ENCODE results near the gene PET100.

The PET100 gene

GRCh38 chr19:7678971-7679751, 49.6 kb downstream of the PET100 start:
- DNase-seq (ENCODE audit: low read depth in 1 of 2, low spot score in 1 of 2) = peak; percentile 44 to 48

GRCh38 chr19:7679771-7680605, 50.4 kb downstream of the PET100 start:
- no peak for DNase-seq (ENCODE audit: low read depth in 1 of 2, low spot score in 1 of 2)

- peak; percentile 81 to 84 for DNase-seq (ENCODE audit: low read depth in 1 of 2, low spot score in 1 of 2)
Observed at GRCh38 chr19:7680606-7681339, 51.2 kb downstream of the PET100 start, which contains the start of gene TRAPPC5. TRAPPC5 (plus strand) TSS chr19:7680833; CDS start chr19:7682254, 1,421 bp downstream.
